ENCODE data around the gene KRTAP12-1.

The KRTAP12-1 gene

DNA sequence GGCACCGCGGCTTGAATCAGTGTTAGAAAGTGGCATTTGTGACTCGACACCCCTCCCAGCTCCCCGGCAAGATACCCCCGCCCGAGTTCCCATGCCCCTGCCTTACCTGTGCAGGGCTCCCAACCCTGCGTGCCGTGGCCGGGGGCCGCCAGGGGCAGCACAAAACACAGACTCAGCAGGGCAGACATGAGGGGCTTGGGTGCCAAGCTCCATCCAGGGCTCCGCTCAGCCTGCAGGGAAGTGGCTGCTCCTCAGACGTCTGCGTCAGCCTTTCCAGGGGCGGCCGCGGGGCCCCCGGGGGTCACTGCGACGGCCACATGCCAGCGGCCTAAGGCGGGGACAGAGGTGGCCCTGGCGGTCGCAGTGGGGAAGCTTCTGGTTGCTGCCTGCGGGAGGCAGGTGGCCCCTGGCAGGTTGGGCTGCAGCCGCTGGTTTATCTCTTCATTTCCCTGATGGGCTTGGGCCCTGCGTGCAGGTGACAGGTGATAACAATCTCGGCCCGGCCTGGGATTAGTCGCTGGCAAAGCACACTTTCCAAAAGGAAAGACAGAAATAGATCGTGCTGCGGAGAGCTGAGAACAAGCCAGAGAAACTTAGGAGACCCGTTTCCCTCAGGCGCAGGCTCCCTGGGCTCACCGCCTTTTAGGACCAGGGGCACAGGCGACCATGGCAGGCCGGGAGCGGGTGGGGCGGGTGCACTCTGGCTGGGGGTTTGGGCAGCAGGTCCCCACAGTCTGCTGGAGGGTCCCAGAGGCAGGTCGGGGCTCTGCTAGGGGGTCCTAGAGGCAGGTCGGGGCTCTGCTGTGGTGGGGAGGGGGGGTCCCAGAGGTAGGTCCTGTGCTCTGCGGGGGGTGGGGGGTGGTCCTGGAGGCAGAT is 29.6 kb upstream of the KRTAP12-1 start, which contains the start of gene TSPEAR:
TSS of gene TSPEAR (minus strand) at position 246 of the 876 bp plus-strand sequence. CDS start at position 188, 58 bp downstream.
- no peak for DNase-seq (ENCODE audit: low read depth in 2 of 2)

- no peak for DNase-seq (ENCODE audit: low read depth in 2 of 2)
Measured at GRCh38 chr21:44710756-44711326, 28.9 kb upstream of the KRTAP12-1 start.

DNA sequence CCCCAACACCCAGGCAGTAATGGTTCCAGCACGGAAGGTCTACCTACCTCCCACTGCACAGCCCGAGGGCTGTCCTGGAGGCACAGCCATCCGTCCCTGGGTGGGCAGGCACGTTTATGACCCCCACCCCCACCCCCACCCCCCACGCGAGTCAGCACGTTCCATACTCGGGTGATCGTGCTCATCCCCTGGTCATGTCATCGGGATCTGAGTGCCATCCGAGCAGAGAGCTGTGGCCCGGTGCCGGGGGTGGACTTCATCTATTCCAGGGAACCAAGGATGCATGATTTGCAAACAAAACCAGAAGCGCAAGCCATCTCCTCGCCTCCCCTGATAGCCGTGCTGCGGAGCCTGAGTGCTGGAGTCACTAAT is 28.3 kb upstream of the KRTAP12-1 start:
- DNase-seq (ENCODE audit: low read depth in 2 of 2): no peak

GRCh38 chr21:44709426-44710293 is 27.7 kb upstream of the KRTAP12-1 start:
- no peak for DNase-seq (ENCODE audit: low read depth in 2 of 2)

- no peak for DNase-seq (ENCODE audit: low read depth in 2 of 2)
Measured at GRCh38 chr21:44708866-44709425, 27.0 kb upstream of the KRTAP12-1 start.

GRCh38 chr21:44708213-44708865 is 26.4 kb upstream of the KRTAP12-1 start:
- DNase-seq (ENCODE audit: low read depth in 2 of 2): no peak

GRCh38 chr21:44706706-44707581 is 25.0 kb upstream of the KRTAP12-1 start:
- DNase-seq (ENCODE audit: low read depth in 2 of 2): no peak

DNA sequence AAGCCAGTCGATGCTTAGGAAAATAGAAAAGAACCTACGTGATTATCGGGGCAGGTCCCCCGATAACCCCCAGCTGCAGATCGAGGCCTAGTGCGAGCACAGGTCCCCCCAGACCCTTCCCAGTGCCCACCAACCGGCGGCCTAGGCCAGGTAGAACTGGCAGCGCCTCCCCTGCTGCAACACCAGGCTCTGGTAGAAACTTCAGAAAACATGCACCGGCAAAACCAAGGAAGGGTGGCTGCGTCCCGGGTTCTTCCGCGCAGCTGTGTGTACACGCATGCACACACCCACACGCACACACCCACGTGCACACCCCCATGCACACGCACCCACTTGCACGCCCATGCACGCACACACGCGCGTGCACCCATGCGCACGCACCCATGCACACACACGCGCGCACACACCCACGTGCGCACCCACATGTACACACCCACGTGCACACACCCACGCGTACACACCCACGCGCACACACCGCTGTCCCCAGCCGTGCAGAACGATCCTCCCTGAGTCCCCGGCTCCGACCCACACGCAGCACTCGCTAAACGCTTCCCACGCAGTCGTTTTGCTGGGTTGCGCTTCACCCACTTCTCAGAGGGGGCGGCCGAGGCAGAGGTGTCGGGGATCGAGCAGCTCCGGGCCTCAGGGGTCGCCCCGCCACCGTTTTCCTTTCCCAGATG is 24.2 kb upstream of the KRTAP12-1 start:
- DNase-seq (ENCODE audit: low read depth in 2 of 2): no peak

DNA sequence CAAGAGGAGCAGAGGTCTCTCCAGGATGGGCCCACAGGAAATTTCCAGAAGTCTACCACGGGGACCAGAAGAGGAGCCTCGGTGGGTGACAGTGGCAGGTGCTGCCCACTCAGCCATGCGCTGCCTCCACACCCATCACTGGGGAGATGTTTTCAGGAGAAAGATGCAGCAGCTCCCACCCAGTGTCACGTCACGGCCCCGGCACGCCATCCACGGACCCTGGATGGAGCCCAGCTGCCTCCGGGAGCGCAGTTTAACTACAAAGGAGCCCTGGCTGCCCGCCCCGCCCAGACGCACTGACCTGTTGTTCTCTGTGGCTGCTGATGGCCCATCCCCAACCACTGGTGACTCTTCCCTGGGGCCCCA is 22.7 kb upstream of the KRTAP12-1 start:
- DNase-seq (ENCODE audit: low read depth in 2 of 2): no peak

GRCh38 chr21:44703731-44704635 is 22.0 kb upstream of the KRTAP12-1 start:
- no peak for DNase-seq (ENCODE audit: low read depth in 2 of 2)

GRCh38 chr21:44702973-44703730 is 21.2 kb upstream of the KRTAP12-1 start:
- DNase-seq (ENCODE audit: low read depth in 2 of 2): no peak

DNA sequence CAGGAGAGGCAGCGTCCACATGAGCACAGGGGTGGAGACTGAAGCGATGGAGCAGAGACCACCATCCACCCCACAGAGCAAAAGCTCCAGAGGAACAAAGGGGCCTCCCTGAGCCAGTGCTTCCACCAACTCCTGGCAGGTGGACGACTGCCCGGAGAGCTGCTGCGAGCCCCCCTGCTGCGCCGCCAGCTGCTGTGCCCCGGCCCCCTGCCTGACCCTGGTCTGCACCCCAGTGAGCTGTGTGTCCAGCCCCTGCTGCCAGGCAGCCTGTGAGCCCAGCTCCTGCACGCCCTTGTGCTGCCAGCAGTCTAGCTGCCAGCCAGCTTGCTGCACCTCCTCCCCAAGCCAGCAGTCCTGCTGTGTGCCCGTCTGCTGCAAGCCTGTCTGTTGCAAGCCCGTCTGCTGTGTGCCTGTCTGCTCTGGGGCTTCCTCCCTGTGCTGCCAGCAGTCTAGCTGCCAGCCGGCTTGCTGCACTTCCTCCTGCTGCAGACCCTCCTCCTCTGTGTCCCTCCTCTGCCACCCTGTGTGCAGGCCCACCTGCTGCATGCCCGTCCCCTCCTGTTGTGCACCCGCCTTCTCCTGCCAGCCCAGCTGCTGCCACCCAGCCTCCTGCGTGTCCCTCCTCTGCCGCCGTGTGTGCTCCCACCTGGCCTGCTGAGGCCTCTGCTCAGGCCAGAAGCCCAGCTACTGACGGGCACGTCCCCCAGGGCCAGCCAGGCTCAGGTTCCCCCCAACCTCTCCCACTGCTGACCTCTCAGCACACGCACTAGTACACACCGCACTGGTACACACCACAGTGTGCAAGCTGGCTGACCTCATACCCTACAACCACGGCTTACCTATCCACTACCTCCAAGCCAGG is 20.4 kb upstream of the KRTAP12-1 start:
- DNase-seq (ENCODE audit: low read depth in 2 of 2): no peak

DNA sequence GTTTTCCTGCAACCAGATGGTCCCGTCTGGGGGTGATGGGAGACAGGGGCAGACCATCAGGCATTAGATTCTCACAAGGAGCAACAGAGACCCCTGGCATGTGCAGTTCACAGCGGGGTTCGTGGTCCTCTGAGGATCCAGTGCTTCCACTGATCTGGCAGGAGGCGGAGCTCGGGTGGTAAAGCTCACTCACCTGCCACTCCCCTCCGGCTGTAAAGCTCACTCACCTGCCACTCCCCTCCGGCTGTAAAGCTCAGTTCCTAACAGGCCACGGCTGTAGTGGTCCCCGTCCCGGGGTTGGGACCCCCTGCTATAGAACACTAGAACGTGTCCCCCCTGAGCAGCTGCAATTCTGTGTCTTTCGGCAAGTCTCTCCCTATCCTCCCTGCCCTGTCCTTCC is 19.6 kb upstream of the KRTAP12-1 start:
- no peak for DNase-seq (ENCODE audit: low read depth in 2 of 2)

DNA sequence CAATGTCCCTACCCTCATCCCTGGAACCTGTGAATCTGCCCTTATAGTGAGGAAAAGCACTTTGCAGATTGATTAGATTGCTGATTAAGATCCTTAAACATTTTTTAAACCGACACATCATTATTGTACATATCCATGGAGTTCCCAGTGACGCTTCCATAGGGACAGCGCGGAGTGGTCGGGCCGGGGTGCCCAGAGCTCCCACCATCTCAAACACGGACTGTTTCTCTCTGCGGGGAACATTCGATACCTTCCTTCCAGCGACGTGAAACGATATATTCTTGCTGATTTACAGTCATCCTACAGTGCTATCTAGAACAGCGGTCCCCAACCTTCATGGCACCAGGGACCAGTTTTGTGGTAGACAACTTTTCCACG is 19.0 kb upstream of the KRTAP12-1 start:
- no peak for DNase-seq (ENCODE audit: low read depth in 2 of 2)

- no peak for DNase-seq (ENCODE audit: low read depth in 2 of 2)
Measured at GRCh38 chr21:44700101-44701022, 18.4 kb upstream of the KRTAP12-1 start.

GRCh38 chr21:44699502-44700001 is 17.6 kb upstream of the KRTAP12-1 start:
- DNase-seq (ENCODE audit: low read depth in 2 of 2): no peak
